Body of pancreas (tissue), 4 donors: Measurements from ENCODE around the gene FNDC3B. TPM values are rescaled to one million over a fixed set of nuclear protein-coding genes. Genes with fewer than 3 reads are reported as not detected.

Experiments used
- ATAC-seq: fragments of 150-250 bp; one replicate; pipeline ENCODE4 v1.9.1; 2016
- DNase-seq, 4 donors: peaks; one replicate each; pipeline ENCODE4 v3.0.0-alpha.2; 2019
- H3K27ac ChIP-seq, 4 donors: fragments of 200-600 bp; sonication (generic); 1 replicate in 3 of 4; 2 replicates in 1 of 4; pipeline versions ENCODE4 v1.5.1 to v1.6.1; 2016 to 2019; ENCODE audit warnings: mild to moderate bottlenecking in 1 of 4, mixed read lengths in 1 of 4, moderate library complexity in 1 of 4
- H3K27me3 ChIP-seq, 2 donors: fragments of 200-600 bp; sonication (generic); one replicate each; pipeline ENCODE4 v1.6.0; 2016; ENCODE audit warnings: mild to moderate bottlenecking in 1 of 2
- H3K36me3 ChIP-seq, 2 donors: fragments of 200-600 bp; sonication (generic); replicated peaks in 1 of 2; 2 replicates each; pipeline ENCODE4 v1.5.1; 2016; ENCODE audit warnings: low read depth in 2 of 2; ENCODE audit not compliant: insufficient read depth in 1 of 2
- H3K4me1 ChIP-seq: fragments of 200-600 bp; sonication (generic); one replicate; pipeline ENCODE4 v1.6.0; 2016
- H3K4me3 ChIP-seq, 2 donors: fragments of 200-600 bp; sonication (generic); 1 replicate in 1 of 2; 2 replicates in 1 of 2; pipeline ENCODE4 v1.5.1; 2016 to 2019
- H3K9me3 ChIP-seq, 3 donors: fragments of 200-600 bp; sonication (generic); 1 replicate in 2 of 3; 2 replicates in 1 of 3; pipeline ENCODE4 v1.5.1; 2016
- POLR2A ChIP-seq, 3 donors: fragments of 450-650 bp; IDR thresholded peaks; one replicate each; pipeline ENCODE4 v1.6.1; 2016; ENCODE audit warnings: antibody characterized with exemption in 3 of 3, mild to moderate bottlenecking in 2 of 3
- WGBS, 2 donors: methylation state at CpG; one replicate each; pipeline ENCODE4 v1.1.5; 2017; 5-methylcytosine and 5-hydroxymethylcytosine counted together
- intact Hi-C: fragments of 100-400 bp; cut with DNase I; formaldehyde crosslinking; loops from one replicate; pipeline ENCODE4 v1.15.1; 2023
- total RNA-seq, 2 donors: library from RNA; depleted of rRNA; stranded (reverse); fragments of >200 nt; gene quantifications; one replicate each; pipeline ENCODE4 v1.1.0, GENCODE V29; 2016
- TF ChIP-seq, protein P1 (sequence below), 7 experiments: fragments of 450-650 bp in 4 of 7; fragments of 200-600 bp in 3 of 7; sonication (generic) in 3 of 7; IDR thresholded peaks; one replicate each; pipeline ENCODE4 v1.5.1; 2016 to 2019; ENCODE audit warnings: antibody characterized with exemption in 7 of 7

FNDC3B gene
- total RNA-seq, 2 donors from 2014 or later, result 64.3 to 86.0 TPM

DNA sequence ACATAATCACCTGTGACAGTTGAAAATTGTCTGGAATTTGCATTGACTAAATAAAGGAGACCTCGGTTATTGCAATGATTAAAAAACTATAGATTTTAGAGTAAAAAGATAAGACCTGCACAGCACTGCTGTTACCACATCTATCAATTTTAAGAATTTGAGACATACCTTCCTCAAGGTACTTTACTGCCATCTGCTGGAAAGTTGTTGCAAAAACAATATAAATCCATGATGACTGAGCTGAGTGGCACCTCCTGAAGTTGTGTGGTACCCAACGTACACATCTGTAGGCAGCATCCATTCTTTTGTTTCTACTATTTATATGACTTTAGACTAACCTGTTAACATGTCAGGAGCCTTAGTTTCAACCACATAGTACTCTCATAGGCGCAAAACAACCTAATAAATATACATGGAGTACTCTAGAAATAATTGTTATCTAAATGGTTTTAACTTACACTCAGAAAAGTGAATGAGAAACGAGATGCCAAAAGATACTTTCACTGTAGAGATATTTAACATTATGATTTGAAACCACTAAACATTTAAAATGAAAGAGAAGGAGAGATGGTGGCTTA lies 302.2 kb downstream of the FNDC3B start:
- ATAC-seq, result peak; percentile 81
- Histone ChIP-seq H3K36me3 (peaks cover 0 to 27% of the 10 kb centered on the region in 2 donors), H3K4me1 (no peaks in the 10 kb centered on the region), H3K9me3 (no peaks in the 10 kb centered on the region), H3K27me3 (no peaks in the 10 kb centered on the region), H3K27ac (peak overlapping the region in 1 of 4 donors; percentile 26), H3K4me3 (no peak overlapping the region)
- intact Hi-C loops, result no loop called here
- TF ChIP-seq, protein P1, sequence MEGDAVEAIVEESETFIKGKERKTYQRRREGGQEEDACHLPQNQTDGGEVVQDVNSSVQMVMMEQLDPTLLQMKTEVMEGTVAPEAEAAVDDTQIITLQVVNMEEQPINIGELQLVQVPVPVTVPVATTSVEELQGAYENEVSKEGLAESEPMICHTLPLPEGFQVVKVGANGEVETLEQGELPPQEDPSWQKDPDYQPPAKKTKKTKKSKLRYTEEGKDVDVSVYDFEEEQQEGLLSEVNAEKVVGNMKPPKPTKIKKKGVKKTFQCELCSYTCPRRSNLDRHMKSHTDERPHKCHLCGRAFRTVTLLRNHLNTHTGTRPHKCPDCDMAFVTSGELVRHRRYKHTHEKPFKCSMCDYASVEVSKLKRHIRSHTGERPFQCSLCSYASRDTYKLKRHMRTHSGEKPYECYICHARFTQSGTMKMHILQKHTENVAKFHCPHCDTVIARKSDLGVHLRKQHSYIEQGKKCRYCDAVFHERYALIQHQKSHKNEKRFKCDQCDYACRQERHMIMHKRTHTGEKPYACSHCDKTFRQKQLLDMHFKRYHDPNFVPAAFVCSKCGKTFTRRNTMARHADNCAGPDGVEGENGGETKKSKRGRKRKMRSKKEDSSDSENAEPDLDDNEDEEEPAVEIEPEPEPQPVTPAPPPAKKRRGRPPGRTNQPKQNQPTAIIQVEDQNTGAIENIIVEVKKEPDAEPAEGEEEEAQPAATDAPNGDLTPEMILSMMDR (IDR thresholded peaks at IDR 0.05), result peak; percentile 26 to 71 (median 60)
- TF ChIP-seq POLR2A (IDR thresholded peaks at IDR 0.05), result no peak
- 36 to 39% methylated on average over 4 of the region's 4 CpGs for WGBS, 2 donors
- peak in 1 of 4 donors; percentile 27 for DNase-seq

DNA sequence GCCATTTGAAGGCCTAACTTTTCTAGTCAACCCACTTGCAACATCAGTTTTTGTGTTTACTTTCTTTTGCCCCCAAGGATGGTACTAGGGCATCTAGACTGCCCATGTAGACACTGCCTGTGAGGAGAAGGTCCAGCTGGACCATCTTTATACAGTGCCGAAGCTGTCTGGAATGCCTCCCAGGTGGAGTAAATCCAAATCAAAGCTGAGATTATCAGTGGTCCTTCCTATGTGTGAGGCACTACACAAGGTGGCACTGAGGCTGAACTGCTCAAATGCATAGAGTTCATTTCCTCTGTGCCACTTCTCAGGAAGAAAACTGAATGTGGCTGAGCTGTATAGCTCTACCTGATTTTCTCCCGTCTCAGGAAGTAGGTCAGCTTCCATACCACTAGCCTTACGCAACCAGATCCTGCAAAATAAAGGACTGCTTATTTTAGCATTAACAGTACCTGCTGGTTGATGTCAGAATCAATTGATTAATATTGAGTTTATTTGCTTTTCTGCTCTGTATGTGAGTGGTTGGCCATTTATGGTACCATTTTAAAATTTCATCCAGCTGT lies 302.8 kb downstream of the FNDC3B start:
- Histone ChIP-seq H3K27me3 (no peaks in the 10 kb centered on the region), H3K9me3 (no peaks in the 10 kb centered on the region), H3K4me3 (no peak overlapping the region), H3K36me3 (peaks cover 0 to 32% of the 10 kb centered on the region in 2 donors), H3K4me1 (no peaks in the 10 kb centered on the region), H3K27ac (peak overlapping the region in 2 of 4 donors; percentile 25 to 26)
- DNase-seq (no peak), ATAC-seq (peak; percentile 56)
- TF ChIP-seq, protein P1 (IDR thresholded peaks at IDR 0.05), result peak in 1 of 7 experiments; percentile 0
- TF ChIP-seq POLR2A (IDR thresholded peaks at IDR 0.05), result no peak
- 43 to 59% methylated on average over 3 of the region's 3 CpGs for WGBS, 2 donors
- intact Hi-C loops, result no loop called here

DNA sequence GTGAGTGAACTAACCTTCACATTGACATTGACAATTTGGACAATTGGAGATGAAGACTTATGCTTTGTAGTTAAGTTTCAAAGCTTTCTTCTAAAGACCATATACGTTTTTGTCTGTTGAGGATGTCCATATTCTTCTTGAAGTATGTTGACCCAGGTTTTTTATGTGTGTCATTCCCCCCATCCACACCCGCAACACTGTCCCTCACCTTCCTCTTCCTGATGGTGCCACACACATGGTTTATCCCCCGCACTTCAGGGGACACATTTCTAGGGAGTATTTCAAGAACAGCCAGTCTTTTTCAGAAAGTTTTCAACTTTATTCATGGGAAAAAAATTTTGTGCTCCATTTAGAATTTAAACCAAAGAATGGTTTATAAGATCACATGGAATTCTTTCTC lies 303.7 kb downstream of the FNDC3B start:
- TF ChIP-seq, protein P1 (IDR thresholded peaks at IDR 0.05), result no peak
- TF ChIP-seq POLR2A (IDR thresholded peaks at IDR 0.05), result no peak
- intact Hi-C loops, result no loop called here

DNA sequence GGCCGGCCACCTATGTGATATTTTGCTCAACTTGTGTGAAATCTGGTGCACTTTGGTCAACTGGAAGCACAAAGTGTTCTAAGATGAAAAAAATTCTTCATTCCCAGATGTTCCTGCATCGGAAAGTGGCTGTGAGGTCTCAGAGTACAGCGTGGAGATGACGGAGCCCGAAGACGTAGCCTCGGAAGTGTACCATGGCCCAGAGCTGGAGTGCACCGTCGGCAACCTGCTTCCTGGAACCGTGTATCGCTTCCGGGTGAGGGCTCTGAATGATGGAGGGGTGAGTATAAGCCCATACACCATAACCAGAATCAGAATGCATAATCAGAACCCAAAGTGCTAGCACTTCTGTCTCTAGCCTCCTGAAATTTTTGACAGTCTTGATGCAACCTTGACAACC lies 304.6 kb downstream of the FNDC3B start:
- H3K27ac ChIP-seq, result no peak overlapping the region
- peaks cover 0 to 34% of the 10 kb centered on the region in 2 donors for H3K36me3 ChIP-seq
- no peak overlapping the region for H3K4me3 ChIP-seq
- TF ChIP-seq, protein P1 (IDR thresholded peaks at IDR 0.05), result no peak
- TF ChIP-seq POLR2A (IDR thresholded peaks at IDR 0.05), result no peak
- H3K27me3 ChIP-seq, result no peaks in the 10 kb centered on the region
- H3K9me3 ChIP-seq, result no peaks in the 10 kb centered on the region
- 92 to 95% methylated on average over 12 of the region's 12 CpGs for WGBS, 2 donors
- no peaks in the 10 kb centered on the region for H3K4me1 ChIP-seq
- no peak for DNase-seq
- ATAC-seq, result no peak
- intact Hi-C loops, result no loop called here

More for the DNA sequence above, 303.7 kb downstream of the FNDC3B start:
- Histone ChIP-seq H3K9me3 (no peaks in the 10 kb centered on the region), H3K27me3 (no peaks in the 10 kb centered on the region), H3K4me3 (no peak overlapping the region), H3K27ac (no peak overlapping the region), H3K4me1 (no peaks in the 10 kb centered on the region), H3K36me3 (peaks cover 0 to 33% of the 10 kb centered on the region in 2 donors)
- ATAC-seq, result no peak
- DNase-seq, result no peak
- WGBS, 2 donors, result 85 to 92% methylated on average over 3 of the region's 3 CpGs

DNA sequence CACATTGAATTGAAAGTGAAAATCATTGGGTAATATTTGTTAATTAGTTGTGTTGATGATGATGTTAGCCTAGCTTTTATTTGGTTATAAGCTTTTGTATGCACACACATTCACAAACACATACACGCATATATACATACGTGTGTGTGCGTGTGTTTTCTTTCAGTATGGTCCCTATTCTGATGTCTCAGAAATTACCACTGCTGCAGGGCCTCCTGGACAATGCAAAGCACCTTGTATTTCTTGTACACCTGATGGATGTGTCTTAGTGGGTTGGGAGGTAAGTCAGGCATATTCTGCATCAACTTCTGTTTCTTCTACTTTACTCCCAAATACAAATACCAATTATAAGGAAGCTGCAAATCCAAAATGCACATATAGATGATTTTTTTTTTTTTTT lies 306.8 kb downstream of the FNDC3B start:
- H3K27me3 ChIP-seq, result no peaks in the 10 kb centered on the region
- no peak for DNase-seq
- H3K4me3 ChIP-seq, result no peak overlapping the region
- no peak for TF ChIP-seq POLR2A (IDR thresholded peaks at IDR 0.05)
- TF ChIP-seq, protein P1 (IDR thresholded peaks at IDR 0.05), result no peak
- H3K9me3 ChIP-seq, result no peaks in the 10 kb centered on the region
- H3K4me1 ChIP-seq, result no peaks in the 10 kb centered on the region
- H3K36me3 ChIP-seq, result peaks cover 0 to 36% of the 10 kb centered on the region in 2 donors
- 72 to 74% methylated on average over 3 of the region's 3 CpGs for WGBS, 2 donors
- intact Hi-C loops, result no loop called here
- ATAC-seq, result no peak
- H3K27ac ChIP-seq, result no peak overlapping the region
